GM23338 (cell line): ENCODE measurements around the gene IGSF10. TPM values are rescaled to one million over a fixed set of nuclear protein-coding genes. Genes with fewer than 3 reads are reported as not detected.

Source experiments
- ATAC-seq: fragments of 200-7000 bp; cut with Tn5 transposase; 3 replicates; pipeline ENCODE4 v1.9.1; 2020
- DNase-seq: peaks from one replicate; pipeline ENCODE4 v3.0.0-alpha.2; 2015; ENCODE audit warnings: low spot score
- H2AFZ ChIP-seq: fragments of 200-600 bp; sonication (generic); 2 replicates; pipeline ENCODE4 v1.8.0; 2016; ENCODE audit warnings: antibody characterized with exemption, mild to moderate bottlenecking, moderate library complexity
- H3F3A ChIP-seq: fragments of 200-600 bp; sonication (generic); replicated peaks from 2 replicates; pipeline ENCODE4 v1.8.0; 2017; ENCODE audit warnings: antibody characterized with exemption, mixed run types, low read depth
- H3K27ac ChIP-seq: fragments of 200-600 bp; sonication (generic); 2 replicates; pipeline ENCODE4 v1.6.1; 2016; ENCODE audit warnings: low read depth
- H3K27me3 ChIP-seq: fragments of 200-600 bp; sonication (generic); 2 replicates; pipeline ENCODE4 v1.8.0; 2016; ENCODE audit warnings: mild to moderate bottlenecking, mixed run types, moderate library complexity; ENCODE audit not compliant: insufficient read depth
- H3K36me3 ChIP-seq: fragments of 200-600 bp; sonication (generic); 2 replicates; pipeline ENCODE4 v1.8.0; 2016; ENCODE audit warnings: mild to moderate bottlenecking; ENCODE audit not compliant: insufficient read depth
- H3K4me1 ChIP-seq: fragments of 200-600 bp; sonication (generic); 2 replicates; pipeline ENCODE4 v1.8.0; 2016; ENCODE audit warnings: mild to moderate bottlenecking, moderate library complexity; ENCODE audit not compliant: insufficient read depth
- H3K4me2 ChIP-seq: fragments of 200-600 bp; sonication (generic); 2 replicates; pipeline ENCODE4 v1.7.1; 2017; ENCODE audit warnings: mixed run types
- H3K4me3 ChIP-seq: fragments of 200-600 bp; sonication (generic); 2 replicates; pipeline ENCODE4 v1.6.1; 2016; ENCODE audit warnings: mixed run types
- H3K79me2 ChIP-seq: fragments of 200-600 bp; sonication (generic); replicated peaks from 2 replicates; pipeline ENCODE4 v1.8.0; 2017; ENCODE audit warnings: mild to moderate bottlenecking; ENCODE audit not compliant: insufficient read depth
- H3K9me2 ChIP-seq: fragments of 200-600 bp; sonication (generic); 2 replicates; pipeline ENCODE4 v1.8.0; 2017; ENCODE audit not compliant: insufficient read depth
- H4K20me1 ChIP-seq: fragments of 200-600 bp; sonication (generic); replicated peaks from 2 replicates; pipeline ENCODE4 v1.8.0; 2017; ENCODE audit warnings: mild to moderate bottlenecking; ENCODE audit not compliant: insufficient read depth
- H3K27ac Mint-ChIP-seq: 2 replicates; pipeline ENCODE4 v1.8.0; 2020; ENCODE audit warnings: inconsistent platforms, mild to moderate bottlenecking, moderate library complexity, mixed read lengths
- H3K27me3 Mint-ChIP-seq: 3 replicates; pipeline ENCODE4 v1.8.0; 2022; ENCODE audit warnings: low read depth, mild to moderate bottlenecking, moderate library complexity, mixed read lengths, inconsistent platforms; ENCODE audit not compliant: insufficient read depth, poor library complexity
- H3K36me3 Mint-ChIP-seq: 3 replicates; pipeline ENCODE4 v1.8.0; 2021; ENCODE audit warnings: low read depth, mild to moderate bottlenecking, inconsistent platforms, moderate library complexity, mixed read lengths
- H3K4me1 Mint-ChIP-seq: 3 replicates; pipeline ENCODE4 v1.8.0; 2020; ENCODE audit warnings: mild to moderate bottlenecking, inconsistent platforms, mixed read lengths
- H3K4me3 Mint-ChIP-seq: 3 replicates; pipeline ENCODE4 v1.8.0; 2021; ENCODE audit warnings: moderate library complexity, mild to moderate bottlenecking, inconsistent platforms, mixed read lengths
- H3K9me3 Mint-ChIP-seq: 3 replicates; pipeline ENCODE4 v1.8.0; 2020; ENCODE audit warnings: moderate library complexity, mild to moderate bottlenecking, inconsistent platforms, mixed read lengths
- CREB1 ChIP-seq: fragments of 250-450 bp; sonication (Bioruptor Pico); IDR thresholded peaks from 2 replicates; pipeline ENCODE4 v1.5.0; 2020; ENCODE audit warnings: low read depth, mild to moderate bottlenecking, moderate library complexity
- CTCF ChIP-seq, 2 experiments: fragments of 200-600 bp in 1 of 2; sonication (generic) in 1 of 2; conservative IDR thresholded peaks; 2 replicates each; pipeline versions ENCODE4 v1.5.1 to v1.6.1; 2016 to 2017; ENCODE audit warnings: antibody characterized with exemption in 2 of 2, low read depth in 2 of 2, mild to moderate bottlenecking in 2 of 2, moderate library complexity in 1 of 2
- ETS1 ChIP-seq: IDR thresholded peaks from 2 replicates; pipeline ENCODE4 v1.6.1; 2016; ENCODE audit warnings: antibody characterized with exemption
- EZH2phosphoT487 ChIP-seq: fragments of 200-600 bp; sonication (generic); IDR thresholded peaks from one replicate; pipeline ENCODE4 v1.8.1; 2018; ENCODE audit warnings: antibody characterized with exemption; ENCODE audit not compliant: unreplicated experiment
- JUNB ChIP-seq: IDR thresholded peaks from one replicate; pipeline ENCODE4 v1.6.1; 2016; ENCODE audit warnings: antibody characterized with exemption; ENCODE audit not compliant: unreplicated experiment
- NANOG ChIP-seq: IDR thresholded peaks from 2 replicates; pipeline ENCODE4 v1.6.1; 2016; ENCODE audit warnings: antibody characterized with exemption, borderline replicate concordance
- POLR2AphosphoS5 ChIP-seq: IDR thresholded peaks from 2 replicates; pipeline ENCODE4 v1.6.1; 2016; ENCODE audit warnings: antibody characterized with exemption, low read depth
- REST ChIP-seq: IDR thresholded peaks from one replicate; pipeline ENCODE4 v1.6.1; 2018; ENCODE audit warnings: antibody characterized with exemption; ENCODE audit not compliant: unreplicated experiment
- STAT1 ChIP-seq: IDR thresholded peaks from one replicate; pipeline ENCODE4 v1.6.1; 2016; ENCODE audit warnings: antibody characterized with exemption; ENCODE audit not compliant: unreplicated experiment
- ZNF114 ChIP-seq: fragments of 250-450 bp; sonication (Bioruptor Pico); IDR thresholded peaks from 2 replicates; pipeline ENCODE4 v1.5.0; 2020; ENCODE audit warnings: mild to moderate bottlenecking, moderate library complexity
- ZNF331 ChIP-seq: fragments of 250-450 bp; sonication (Bioruptor Pico); IDR thresholded peaks from 2 replicates; pipeline ENCODE4 v1.5.0; 2020; ENCODE audit warnings: low read depth, mild to moderate bottlenecking, moderate library complexity
- polyA plus RNA-seq: library from polyadenylated mRNA; unstranded; fragments of >200 nt; fragmentation: Nextera tagmentation; extraction: Ambion mirVana; gene quantifications from 2 replicates; pipeline ENCODE4 v1.2.1, GENCODE V29; 2016
- total RNA-seq: library from RNA; depleted of rRNA; stranded (reverse); fragments of >200 nt; shearing (Covaris generic); gene quantifications from 2 replicates; pipeline ENCODE4 v1.2.3, GENCODE V29; 2014

The IGSF10 gene
- total and polyA plus RNA-seq, 2 experiments from 2014 or later = 0.50 to 0.94 TPM

- TF ChIP-seq REST (no peak), JUNB (no peak), POLR2AphosphoS5 (no peak), EZH2phosphoT487 (no peak), CTCF (conservative IDR thresholded peaks at IDR 0.05; ENCODE audit: low read depth in 2 of 2) (no peak)
Measured at GRCh38 chr3:151478335-151478697, 17.5 kb upstream of the IGSF10 start (continued).

- H3K36me3 Mint-ChIP-seq = no peaks in the 10 kb centered on the region
- Histone ChIP-seq H2AFZ (no peak overlapping the region), H3K4me1 (peaks cover 17% of the 10 kb centered on the region), H3F3A (no peaks in the 10 kb centered on the region), H3K4me2 (peak overlapping the region; percentile 16), H3K4me3 (no peak overlapping the region), H3K27me3 (no peaks in the 10 kb centered on the region), H3K79me2 (no peaks in the 10 kb centered on the region), H4K20me1 (no peaks in the 10 kb centered on the region), H3K9me2 (no peaks in the 10 kb centered on the region), H3K36me3 (no peaks in the 10 kb centered on the region), H3K27ac (no peak overlapping the region)
- no peaks in the 10 kb centered on the region; the same call in 2 of the 3 replicates for H3K9me3 Mint-ChIP-seq
- no peaks in the 10 kb centered on the region for H3K27me3 Mint-ChIP-seq
- peak; percentile 71 for ATAC-seq
- DNase-seq = peak; percentile 20
- H3K27ac Mint-ChIP-seq = no peak overlapping the region
- no peak overlapping the region for H3K4me3 Mint-ChIP-seq
- peaks cover 17% of the 10 kb centered on the region for H3K4me1 Mint-ChIP-seq
- no peak for TF ChIP-seq ZNF331 (CRISPR knock-in tag)
- TF ChIP-seq REST = no peak
- TF ChIP-seq CTCF (conservative IDR thresholded peaks at IDR 0.05; ENCODE audit: low read depth in 2 of 2) = no peak
- TF ChIP-seq CREB1 (CRISPR knock-in tag) = no peak
- no peak for TF ChIP-seq NANOG
- no peak for TF ChIP-seq ZNF114 (CRISPR knock-in tag)
- TF ChIP-seq STAT1 = no peak
- TF ChIP-seq ETS1 = no peak
- TF ChIP-seq JUNB = no peak
Measured at GRCh38 chr3:151477591-151478334, 16.9 kb upstream of the IGSF10 start.
